Measurements from ENCODE around the gene TMEM87B. TPM values are rescaled to one million over a fixed set of nuclear protein-coding genes. Genes with fewer than 3 reads are reported as not detected.

Gene TMEM87B
- total and polyA plus RNA-seq, 10 of the 15 experiments (the other 5 are each of a cell fraction or from before 2014, with no cell fraction given), result 5.7 to 20.6 (median 12.3) TPM

DNA sequence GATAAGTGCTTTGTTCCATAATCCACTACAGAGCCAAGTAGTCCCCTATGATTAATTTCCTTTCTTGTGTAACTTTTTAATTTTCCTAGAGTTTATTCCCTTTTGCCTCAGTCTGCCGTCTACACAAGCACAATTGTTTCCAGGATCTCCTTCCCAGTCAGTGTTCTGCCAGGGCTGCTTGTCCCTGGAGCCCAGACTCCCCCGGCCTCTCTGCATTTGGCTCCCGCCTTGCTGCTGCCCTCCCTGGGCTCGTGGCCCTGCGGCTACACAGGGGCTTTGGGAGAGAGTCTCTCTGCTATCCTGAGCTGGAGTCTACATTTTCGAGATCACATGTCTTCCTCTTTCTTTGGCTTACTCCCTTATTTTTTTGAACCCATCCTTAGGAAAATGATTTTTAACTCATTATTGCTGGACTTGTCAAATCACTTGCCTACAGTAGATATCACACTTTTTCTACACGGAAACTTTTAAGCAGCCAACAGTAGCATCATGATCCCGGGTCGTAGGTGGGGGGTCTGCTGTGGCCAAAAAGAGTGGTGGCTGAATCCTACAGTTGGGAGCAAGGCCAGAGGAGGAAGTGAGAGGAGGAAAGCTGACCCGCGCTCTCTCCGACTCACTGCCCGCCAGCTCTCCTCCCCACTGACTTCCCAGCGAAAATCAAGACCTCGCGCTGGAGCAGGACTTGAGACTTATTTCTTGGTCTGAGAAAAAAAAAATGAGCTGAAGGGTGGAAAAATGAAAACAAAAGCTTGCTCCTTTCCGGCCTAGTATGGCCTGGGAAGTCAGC, 92.5 kb downstream of the TMEM87B start (continued):
- TF ChIP-seq, protein P1, sequence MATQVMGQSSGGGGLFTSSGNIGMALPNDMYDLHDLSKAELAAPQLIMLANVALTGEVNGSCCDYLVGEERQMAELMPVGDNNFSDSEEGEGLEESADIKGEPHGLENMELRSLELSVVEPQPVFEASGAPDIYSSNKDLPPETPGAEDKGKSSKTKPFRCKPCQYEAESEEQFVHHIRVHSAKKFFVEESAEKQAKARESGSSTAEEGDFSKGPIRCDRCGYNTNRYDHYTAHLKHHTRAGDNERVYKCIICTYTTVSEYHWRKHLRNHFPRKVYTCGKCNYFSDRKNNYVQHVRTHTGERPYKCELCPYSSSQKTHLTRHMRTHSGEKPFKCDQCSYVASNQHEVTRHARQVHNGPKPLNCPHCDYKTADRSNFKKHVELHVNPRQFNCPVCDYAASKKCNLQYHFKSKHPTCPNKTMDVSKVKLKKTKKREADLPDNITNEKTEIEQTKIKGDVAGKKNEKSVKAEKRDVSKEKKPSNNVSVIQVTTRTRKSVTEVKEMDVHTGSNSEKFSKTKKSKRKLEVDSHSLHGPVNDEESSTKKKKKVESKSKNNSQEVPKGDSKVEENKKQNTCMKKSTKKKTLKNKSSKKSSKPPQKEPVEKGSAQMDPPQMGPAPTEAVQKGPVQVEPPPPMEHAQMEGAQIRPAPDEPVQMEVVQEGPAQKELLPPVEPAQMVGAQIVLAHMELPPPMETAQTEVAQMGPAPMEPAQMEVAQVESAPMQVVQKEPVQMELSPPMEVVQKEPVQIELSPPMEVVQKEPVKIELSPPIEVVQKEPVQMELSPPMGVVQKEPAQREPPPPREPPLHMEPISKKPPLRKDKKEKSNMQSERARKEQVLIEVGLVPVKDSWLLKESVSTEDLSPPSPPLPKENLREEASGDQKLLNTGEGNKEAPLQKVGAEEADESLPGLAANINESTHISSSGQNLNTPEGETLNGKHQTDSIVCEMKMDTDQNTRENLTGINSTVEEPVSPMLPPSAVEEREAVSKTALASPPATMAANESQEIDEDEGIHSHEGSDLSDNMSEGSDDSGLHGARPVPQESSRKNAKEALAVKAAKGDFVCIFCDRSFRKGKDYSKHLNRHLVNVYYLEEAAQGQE (IDR thresholded peaks at IDR 0.05; ENCODE audit: low read depth, low read length), result no peak
- TF ChIP-seq RB1 (IDR thresholded peaks at IDR 0.05; ENCODE audit: borderline replicate concordance), result no peak
- no peak for TF ChIP-seq BACH1 (IDR thresholded peaks at IDR 0.05; ENCODE audit: borderline replicate concordance)
- no peak for TF ChIP-seq SREBF1 (IDR thresholded peaks at IDR 0.05; ENCODE audit: low read length)
- TF ChIP-seq CBX5 (IDR thresholded peaks at IDR 0.05; ENCODE audit: low read depth), result no peak

DNA sequence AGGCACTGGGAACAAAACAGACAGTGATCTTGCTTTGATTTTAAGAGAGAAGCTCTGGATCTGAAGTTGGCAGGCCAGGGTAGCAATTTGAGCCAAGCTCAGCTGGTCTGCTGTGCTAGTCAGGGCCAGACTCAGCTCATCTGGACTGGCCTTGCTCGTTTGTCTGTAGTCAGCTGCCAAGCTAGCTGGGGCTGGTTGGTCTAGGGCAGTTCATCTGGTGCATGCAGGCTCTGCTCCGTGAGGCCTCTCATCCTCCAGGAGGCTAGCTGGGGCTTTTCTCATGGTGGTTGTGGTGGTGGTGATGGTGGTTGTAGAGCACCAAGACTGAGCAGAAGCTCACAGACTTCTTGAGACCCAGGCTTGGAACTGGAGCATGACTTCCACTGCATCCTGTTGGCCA, 93.4 kb downstream of the TMEM87B start:
- CTCF ChIA-PET, result interaction anchor here (1.1 to 1.3 kb wide), 2 partner anchors 27 kb away, joined by 3 to 4 read pairs; no protein-coding TSS in a partner anchor
- Histone ChIP-seq H3K4me2 (ENCODE audit: control insufficient read depth, insufficient read depth) (no peak overlapping the region), H2AFZ (ENCODE audit: control insufficient read depth, low read depth, low read length) (no peak overlapping the region), H3K36me3 (ENCODE audit: control insufficient read depth in 2 of 2, insufficient read depth in 2 of 2, low read length in 1 of 2) (no peaks in the 10 kb centered on the region), H3K4me1 (ENCODE audit: control insufficient read depth, insufficient read depth, low read length) (no peaks in the 10 kb centered on the region), H3K9me3 (replicated peaks; ENCODE audit: control insufficient read depth, insufficient read depth, low read length) (no peaks in the 10 kb centered on the region), H3K27ac (ENCODE audit: control insufficient read depth, insufficient read depth) (no peak overlapping the region), H4K20me1 (ENCODE audit: control insufficient read depth, insufficient read depth) (no peaks in the 10 kb centered on the region), H3K27me3 (replicated peaks in 1 of 2; ENCODE audit: control insufficient read depth in 2 of 2, insufficient read depth in 2 of 2, low read length in 1 of 2) (no peaks in the 10 kb centered on the region; a peak in 1 of 4 replicates), H3K4me3 (no peak overlapping the region), H3K79me2 (ENCODE audit: control insufficient read depth, insufficient read depth, low read length) (no peaks in the 10 kb centered on the region), H3K9ac (ENCODE audit: control insufficient read depth, insufficient read depth, low read length) (no peak overlapping the region)
- intact Hi-C loops (cut with micrococcal nuclease; ENCODE audit: unreplicated experiment), result no loop called here
- SMC1A ChIA-PET (ENCODE audit: uncharacterized antibody, unreplicated experiment), result no interaction called here
- in situ Hi-C loops (cut with MboI), result no loop called here
- 56% methylated on average over 2 of the region's 2 CpGs for WGBS (ENCODE audit: insufficient coverage, insufficient replicate concordance, low lambda C conversion rate, missing lambda C conversion rate)
- RAD21 ChIA-PET (ENCODE audit: unreplicated experiment), result no interaction called here
- POLR2A ChIA-PET, result interaction anchor here (1.1 kb wide), 1 partner anchor 105 kb away, joined by 3 read pairs; no protein-coding TSS in a partner anchor
- no peak for FAIRE-seq
- BruUV-seq (replicated peaks), result no TSS peak
- ATAC-seq, result no peak
- DNase-seq (ENCODE audit: low read depth, low spot score), result no peak
- TF ChIP-seq SRF (IDR thresholded peaks at IDR 0.05; ENCODE audit: low read depth in 2 of 2, low read length in 2 of 2), result no peak
- TF ChIP-seq, protein P2, sequence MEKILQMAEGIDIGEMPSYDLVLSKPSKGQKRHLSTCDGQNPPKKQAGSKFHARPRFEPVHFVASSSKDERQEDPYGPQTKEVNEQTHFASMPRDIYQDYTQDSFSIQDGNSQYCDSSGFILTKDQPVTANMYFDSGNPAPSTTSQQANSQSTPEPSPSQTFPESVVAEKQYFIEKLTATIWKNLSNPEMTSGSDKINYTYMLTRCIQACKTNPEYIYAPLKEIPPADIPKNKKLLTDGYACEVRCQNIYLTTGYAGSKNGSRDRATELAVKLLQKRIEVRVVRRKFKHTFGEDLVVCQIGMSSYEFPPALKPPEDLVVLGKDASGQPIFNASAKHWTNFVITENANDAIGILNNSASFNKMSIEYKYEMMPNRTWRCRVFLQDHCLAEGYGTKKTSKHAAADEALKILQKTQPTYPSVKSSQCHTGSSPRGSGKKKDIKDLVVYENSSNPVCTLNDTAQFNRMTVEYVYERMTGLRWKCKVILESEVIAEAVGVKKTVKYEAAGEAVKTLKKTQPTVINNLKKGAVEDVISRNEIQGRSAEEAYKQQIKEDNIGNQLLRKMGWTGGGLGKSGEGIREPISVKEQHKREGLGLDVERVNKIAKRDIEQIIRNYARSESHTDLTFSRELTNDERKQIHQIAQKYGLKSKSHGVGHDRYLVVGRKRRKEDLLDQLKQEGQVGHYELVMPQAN (conservative IDR thresholded peaks at IDR 0.05), result no peak
- TF ChIP-seq TARDBP (IDR thresholded peaks at IDR 0.05; ENCODE audit: borderline replicate concordance), result no peak
- TF ChIP-seq SREBF2 (IDR thresholded peaks at IDR 0.05; ENCODE audit: low read length), result no peak
- TF ChIP-seq, protein P3, sequence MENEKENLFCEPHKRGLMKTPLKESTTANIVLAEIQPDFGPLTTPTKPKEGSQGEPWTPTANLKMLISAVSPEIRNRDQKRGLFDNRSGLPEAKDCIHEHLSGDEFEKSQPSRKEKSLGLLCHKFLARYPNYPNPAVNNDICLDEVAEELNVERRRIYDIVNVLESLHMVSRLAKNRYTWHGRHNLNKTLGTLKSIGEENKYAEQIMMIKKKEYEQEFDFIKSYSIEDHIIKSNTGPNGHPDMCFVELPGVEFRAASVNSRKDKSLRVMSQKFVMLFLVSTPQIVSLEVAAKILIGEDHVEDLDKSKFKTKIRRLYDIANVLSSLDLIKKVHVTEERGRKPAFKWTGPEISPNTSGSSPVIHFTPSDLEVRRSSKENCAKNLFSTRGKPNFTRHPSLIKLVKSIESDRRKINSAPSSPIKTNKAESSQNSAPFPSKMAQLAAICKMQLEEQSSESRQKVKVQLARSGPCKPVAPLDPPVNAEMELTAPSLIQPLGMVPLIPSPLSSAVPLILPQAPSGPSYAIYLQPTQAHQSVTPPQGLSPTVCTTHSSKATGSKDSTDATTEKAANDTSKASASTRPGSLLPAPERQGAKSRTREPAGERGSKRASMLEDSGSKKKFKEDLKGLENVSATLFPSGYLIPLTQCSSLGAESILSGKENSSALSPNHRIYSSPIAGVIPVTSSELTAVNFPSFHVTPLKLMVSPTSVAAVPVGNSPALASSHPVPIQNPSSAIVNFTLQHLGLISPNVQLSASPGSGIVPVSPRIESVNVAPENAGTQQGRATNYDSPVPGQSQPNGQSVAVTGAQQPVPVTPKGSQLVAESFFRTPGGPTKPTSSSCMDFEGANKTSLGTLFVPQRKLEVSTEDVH (IDR thresholded peaks at IDR 0.05; ENCODE audit: low read depth, partially characterized antibody), result no peak
- TF ChIP-seq, protein P4, sequence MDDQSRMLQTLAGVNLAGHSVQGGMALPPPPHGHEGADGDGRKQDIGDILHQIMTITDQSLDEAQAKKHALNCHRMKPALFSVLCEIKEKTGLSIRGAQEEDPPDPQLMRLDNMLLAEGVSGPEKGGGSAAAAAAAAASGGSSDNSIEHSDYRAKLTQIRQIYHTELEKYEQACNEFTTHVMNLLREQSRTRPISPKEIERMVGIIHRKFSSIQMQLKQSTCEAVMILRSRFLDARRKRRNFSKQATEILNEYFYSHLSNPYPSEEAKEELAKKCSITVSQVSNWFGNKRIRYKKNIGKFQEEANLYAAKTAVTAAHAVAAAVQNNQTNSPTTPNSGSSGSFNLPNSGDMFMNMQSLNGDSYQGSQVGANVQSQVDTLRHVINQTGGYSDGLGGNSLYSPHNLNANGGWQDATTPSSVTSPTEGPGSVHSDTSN (IDR thresholded peaks at IDR 0.05; ENCODE audit: insufficient replicate concordance, low read depth, low read length), result no peak
- no peak for TF ChIP-seq STAT1 (conservative IDR thresholded peaks at IDR 0.05)
- no peak for TF ChIP-seq MTA2 (IDR thresholded peaks at IDR 0.05; ENCODE audit: low read depth)
